ENCODE measurements around the gene ZNF813.

GRCh38 chr19:53467485-53468262 lies at the start of gene ZNF813:
- no peak for TF ChIP-seq GATA3 (IDR thresholded peaks at IDR 0.05; ENCODE audit: low read depth, low read length)
- TF ChIP-seq GATA2 (IDR thresholded peaks at IDR 0.05; ENCODE audit: low read depth, low read length), result no peak
